Mammary epithelial cell (primary cell): ENCODE data around the gene PHC2.

Source experiments
- EZH2 ChIP-seq: IDR thresholded peaks from 2 replicates; pipeline ENCODE4 v1.6.1; 2012; ENCODE audit warnings: low read length, inconsistent platforms, borderline replicate concordance
- TF ChIP-seq, protein P1 (sequence below), 2 donors: IDR thresholded peaks in 1 of 2; conservative IDR thresholded peaks in 1 of 2; 2 replicates each; pipeline ENCODE4 v1.5.1; 2011 to 2012; ENCODE audit warnings: inconsistent platforms in 2 of 2, low read length in 2 of 2, mild to moderate bottlenecking in 2 of 2, control low read depth in 1 of 2, low read depth in 1 of 2; ENCODE audit not compliant: insufficient read depth in 1 of 2; ENCODE audit errors: extremely low read depth in 1 of 2

DNA sequence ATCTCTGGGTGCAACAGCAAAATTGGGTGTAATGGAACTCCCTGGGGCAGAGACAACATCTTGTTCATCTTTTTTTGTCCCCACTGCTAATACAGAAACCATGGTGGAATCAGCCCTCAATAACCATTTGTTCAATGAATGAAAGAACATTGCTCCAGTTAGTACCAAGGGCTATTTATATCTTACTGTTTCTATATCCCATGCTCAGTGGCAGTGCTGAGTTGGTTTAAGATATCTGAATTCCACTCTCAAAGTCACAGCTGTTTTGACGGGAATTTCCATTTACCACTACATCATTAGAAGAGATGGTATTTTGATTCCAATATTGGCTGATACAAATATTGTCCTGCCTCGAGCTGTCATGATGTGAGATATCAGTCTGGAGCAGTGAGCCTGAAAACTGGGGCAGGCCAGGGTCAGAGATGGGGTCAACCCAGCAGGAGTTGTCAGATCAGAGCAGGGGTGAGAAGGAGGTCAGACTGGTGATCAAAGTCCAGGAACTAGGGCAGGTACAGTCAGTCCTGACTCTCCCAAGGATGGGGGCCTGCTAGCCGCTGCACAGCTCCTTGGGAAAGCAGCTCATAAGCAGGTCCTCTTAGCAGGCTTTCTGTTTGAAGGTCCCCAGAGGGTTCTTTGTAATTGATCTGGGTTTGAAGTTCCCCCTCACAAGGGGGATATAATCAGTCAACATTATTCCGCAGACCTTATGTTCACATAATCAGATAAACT is 5.8 kb upstream of the PHC2 start:
- TF ChIP-seq, protein P1, sequence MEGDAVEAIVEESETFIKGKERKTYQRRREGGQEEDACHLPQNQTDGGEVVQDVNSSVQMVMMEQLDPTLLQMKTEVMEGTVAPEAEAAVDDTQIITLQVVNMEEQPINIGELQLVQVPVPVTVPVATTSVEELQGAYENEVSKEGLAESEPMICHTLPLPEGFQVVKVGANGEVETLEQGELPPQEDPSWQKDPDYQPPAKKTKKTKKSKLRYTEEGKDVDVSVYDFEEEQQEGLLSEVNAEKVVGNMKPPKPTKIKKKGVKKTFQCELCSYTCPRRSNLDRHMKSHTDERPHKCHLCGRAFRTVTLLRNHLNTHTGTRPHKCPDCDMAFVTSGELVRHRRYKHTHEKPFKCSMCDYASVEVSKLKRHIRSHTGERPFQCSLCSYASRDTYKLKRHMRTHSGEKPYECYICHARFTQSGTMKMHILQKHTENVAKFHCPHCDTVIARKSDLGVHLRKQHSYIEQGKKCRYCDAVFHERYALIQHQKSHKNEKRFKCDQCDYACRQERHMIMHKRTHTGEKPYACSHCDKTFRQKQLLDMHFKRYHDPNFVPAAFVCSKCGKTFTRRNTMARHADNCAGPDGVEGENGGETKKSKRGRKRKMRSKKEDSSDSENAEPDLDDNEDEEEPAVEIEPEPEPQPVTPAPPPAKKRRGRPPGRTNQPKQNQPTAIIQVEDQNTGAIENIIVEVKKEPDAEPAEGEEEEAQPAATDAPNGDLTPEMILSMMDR (conservative IDR thresholded peaks at IDR 0.05 in 1 of 2, IDR thresholded peaks at IDR 0.05 in 1 of 2; ENCODE audit: extremely low read depth in 1 of 2, insufficient read depth in 1 of 2, low read depth in 1 of 2, low read length in 2 of 2): no peak
- TF ChIP-seq EZH2: no peak
